Thyroid gland (tissue), 4 donors: Measurements from ENCODE around the gene HECTD4.

Source experiments
- CTCF ChIP-seq, 6 experiments: fragments of 200-600 bp in 3 of 6; fragments of 450-650 bp in 3 of 6; sonication (generic) in 3 of 6; IDR thresholded peaks; one replicate each; pipeline ENCODE4 v1.5.1; 2016 to 2019; ENCODE audit warnings: antibody characterized with exemption in 6 of 6, mild to moderate bottlenecking in 2 of 6, inconsistent platforms in 1 of 6, moderate library complexity in 1 of 6
- POLR2A ChIP-seq, 2 donors: fragments of 450-650 bp; IDR thresholded peaks; one replicate each; pipeline ENCODE4 v1.6.1; 2017; ENCODE audit warnings: antibody characterized with exemption in 2 of 2, mild to moderate bottlenecking in 2 of 2, moderate library complexity in 1 of 2

- TF ChIP-seq CTCF (IDR thresholded peaks at IDR 0.05) (peak in 4 of 6 experiments; percentile 36 to 68 (median 58)), POLR2A (IDR thresholded peaks at IDR 0.05) (no peak)
Observed at GRCh38 chr12:112198120-112198733, 184.0 kb downstream of the HECTD4 start.
